Left ventricle myocardium inferior (tissue), 1 donor: ENCODE results near the gene DEFB127. TPM values are rescaled to one million over a fixed set of nuclear protein-coding genes. Genes with fewer than 3 reads are reported as not detected.

Experiments
- DNase-seq: peaks from one replicate; pipeline ENCODE4 v3.0.0-alpha.2; 2020
- H3K27ac ChIP-seq: fragments of 200-600 bp; replicated peaks from 2 replicates; pipeline ENCODE4 v1.8.0; 2021
- H3K27me3 ChIP-seq: fragments of 200-600 bp; 2 replicates; pipeline ENCODE4 v1.8.0; 2021; ENCODE audit warnings: low read depth
- H3K36me3 ChIP-seq: fragments of 200-600 bp; 2 replicates; pipeline ENCODE4 v1.8.0; 2021
- H3K4me1 ChIP-seq: fragments of 200-600 bp; 2 replicates; pipeline ENCODE4 v1.8.0; 2021
- H3K4me3 ChIP-seq: fragments of 200-600 bp; 2 replicates; pipeline ENCODE4 v1.8.0; 2021; ENCODE audit warnings: mild to moderate bottlenecking, moderate library complexity
- H3K9me3 ChIP-seq: fragments of 200-600 bp; replicated peaks from 2 replicates; pipeline ENCODE4 v1.8.0; 2021
- intact Hi-C: fragments of 100-400 bp; cut with micrococcal nuclease; formaldehyde crosslinking; loops from one replicate; pipeline ENCODE4 v1.11.0; 2022
- total RNA-seq: library from RNA; stranded (reverse); fragmentation: NEBNext Ultra II Directional; extraction: Animal tissue kit (Norgen Biotek cat#: 25700); gene quantifications from one replicate; pipeline ENCODE4 v1.2.1, GENCODE V29; 2021
- TF ChIP-seq, protein P1 (sequence below): fragments of 200-600 bp; IDR thresholded peaks from 2 replicates; pipeline ENCODE4 v1.8.0; 2021; ENCODE audit warnings: antibody characterized with exemption, mild to moderate bottlenecking, borderline replicate concordance
- donor health status: DM: no; HTN: yes; CAD: no; lungs with severe emphysema.

Gene DEFB127
- total RNA-seq, 1 donor from 2014 or later = not detected

DNA sequence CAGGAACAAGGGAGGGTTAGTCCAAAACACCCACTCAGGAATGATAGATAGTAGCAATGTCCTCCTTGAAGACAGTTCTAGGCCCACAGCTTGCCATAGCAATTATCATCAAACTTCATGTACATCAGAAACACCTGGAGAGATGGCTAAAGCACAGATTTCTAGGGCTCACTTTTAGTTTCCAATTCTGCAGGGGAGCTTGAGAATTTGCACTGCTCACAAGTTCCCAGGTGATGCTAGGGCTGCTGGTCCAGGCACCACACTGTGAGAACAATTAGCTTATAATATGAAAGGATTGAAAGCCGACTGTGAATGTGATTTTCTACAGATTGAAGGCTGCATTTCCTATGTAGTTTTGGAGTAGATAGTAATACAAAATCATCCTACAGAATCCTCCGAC, 11.4 kb upstream of the DEFB127 start:
- intact Hi-C loops = no loop called here
- no peaks in the 10 kb centered on the region for H3K36me3 ChIP-seq
- TF ChIP-seq, protein P1, sequence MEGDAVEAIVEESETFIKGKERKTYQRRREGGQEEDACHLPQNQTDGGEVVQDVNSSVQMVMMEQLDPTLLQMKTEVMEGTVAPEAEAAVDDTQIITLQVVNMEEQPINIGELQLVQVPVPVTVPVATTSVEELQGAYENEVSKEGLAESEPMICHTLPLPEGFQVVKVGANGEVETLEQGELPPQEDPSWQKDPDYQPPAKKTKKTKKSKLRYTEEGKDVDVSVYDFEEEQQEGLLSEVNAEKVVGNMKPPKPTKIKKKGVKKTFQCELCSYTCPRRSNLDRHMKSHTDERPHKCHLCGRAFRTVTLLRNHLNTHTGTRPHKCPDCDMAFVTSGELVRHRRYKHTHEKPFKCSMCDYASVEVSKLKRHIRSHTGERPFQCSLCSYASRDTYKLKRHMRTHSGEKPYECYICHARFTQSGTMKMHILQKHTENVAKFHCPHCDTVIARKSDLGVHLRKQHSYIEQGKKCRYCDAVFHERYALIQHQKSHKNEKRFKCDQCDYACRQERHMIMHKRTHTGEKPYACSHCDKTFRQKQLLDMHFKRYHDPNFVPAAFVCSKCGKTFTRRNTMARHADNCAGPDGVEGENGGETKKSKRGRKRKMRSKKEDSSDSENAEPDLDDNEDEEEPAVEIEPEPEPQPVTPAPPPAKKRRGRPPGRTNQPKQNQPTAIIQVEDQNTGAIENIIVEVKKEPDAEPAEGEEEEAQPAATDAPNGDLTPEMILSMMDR = no peak
- peaks cover 69% of the 10 kb centered on the region for H3K27me3 ChIP-seq
- H3K4me1 ChIP-seq = no peaks in the 10 kb centered on the region
- H3K27ac ChIP-seq = no peak overlapping the region
- no peak for DNase-seq
- H3K9me3 ChIP-seq = no peaks in the 10 kb centered on the region
- H3K4me3 ChIP-seq = no peak overlapping the region

GRCh38 chr20:152131-152530, 5.1 kb upstream of the DEFB127 start:
- intact Hi-C loops = no loop called here
- H3K4me3 ChIP-seq = no peak overlapping the region
- H3K4me1 ChIP-seq = no peaks in the 10 kb centered on the region

DNA sequence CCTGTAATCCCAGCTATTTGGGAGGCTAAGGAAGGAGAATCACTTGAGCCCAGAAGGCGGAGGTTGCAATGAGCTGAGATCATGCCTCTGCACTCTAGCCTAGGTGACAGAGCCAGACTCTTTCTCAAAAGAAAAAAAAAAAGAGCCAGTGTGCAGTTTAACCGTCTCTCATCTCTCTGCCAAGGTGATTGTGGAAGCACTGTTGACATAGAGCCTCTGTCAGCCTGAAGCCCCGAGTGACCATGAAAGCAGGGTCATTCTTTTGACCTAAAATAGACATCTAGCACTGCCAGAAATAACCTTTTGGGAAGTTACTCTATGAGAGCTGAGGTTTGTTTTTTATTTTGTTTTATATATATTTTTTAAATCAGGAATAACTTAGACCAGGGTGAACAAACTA, 7.4 kb downstream of the DEFB127 start:
- TF ChIP-seq, protein P1 = no peak
- Histone ChIP-seq H3K9me3 (no peaks in the 10 kb centered on the region), H3K4me3 (no peak overlapping the region), H3K27me3 (peaks cover 4% of the 10 kb centered on the region), H3K4me1 (no peaks in the 10 kb centered on the region), H3K36me3 (no peaks in the 10 kb centered on the region), H3K27ac (no peak overlapping the region)
- intact Hi-C loops = no loop called here
- DNase-seq = no peak

More at GRCh38 chr20:152131-152530, 5.1 kb upstream of the DEFB127 start:
- Histone ChIP-seq H3K9me3 (no peaks in the 10 kb centered on the region), H3K27ac (no peak overlapping the region), H3K36me3 (no peaks in the 10 kb centered on the region), H3K27me3 (peaks cover 50% of the 10 kb centered on the region)
- DNase-seq = no peak
- TF ChIP-seq, protein P1 = no peak

DNA sequence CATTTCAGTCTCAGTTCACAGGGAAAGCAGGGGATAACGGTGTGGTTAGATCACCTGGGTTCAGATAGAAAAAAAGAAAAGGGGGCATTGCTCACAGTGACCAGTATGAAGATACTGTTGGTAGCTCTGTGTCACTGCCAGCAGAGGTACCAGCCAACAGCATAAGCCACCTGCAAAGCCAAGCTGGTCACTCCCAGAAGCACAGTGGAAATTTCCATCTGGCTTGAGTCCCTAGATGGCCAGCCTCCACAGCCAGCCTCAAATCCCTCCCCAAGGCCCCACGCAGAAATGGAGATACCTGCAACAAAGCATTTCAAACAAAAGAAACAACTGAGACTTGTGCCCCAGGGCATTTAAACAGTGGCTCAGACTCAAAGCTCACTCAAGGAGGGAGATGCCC, 11.6 kb downstream of the DEFB127 start:
- no peaks in the 10 kb centered on the region for H3K9me3 ChIP-seq
- no peak overlapping the region for H3K4me3 ChIP-seq
- H3K27me3 ChIP-seq = peaks cover 5% of the 10 kb centered on the region
- intact Hi-C loops = no loop called here
- TF ChIP-seq, protein P1 = no peak
- no peaks in the 10 kb centered on the region for H3K4me1 ChIP-seq
- H3K27ac ChIP-seq = no peak overlapping the region
- no peaks in the 10 kb centered on the region for H3K36me3 ChIP-seq
- no peak for DNase-seq

DNA sequence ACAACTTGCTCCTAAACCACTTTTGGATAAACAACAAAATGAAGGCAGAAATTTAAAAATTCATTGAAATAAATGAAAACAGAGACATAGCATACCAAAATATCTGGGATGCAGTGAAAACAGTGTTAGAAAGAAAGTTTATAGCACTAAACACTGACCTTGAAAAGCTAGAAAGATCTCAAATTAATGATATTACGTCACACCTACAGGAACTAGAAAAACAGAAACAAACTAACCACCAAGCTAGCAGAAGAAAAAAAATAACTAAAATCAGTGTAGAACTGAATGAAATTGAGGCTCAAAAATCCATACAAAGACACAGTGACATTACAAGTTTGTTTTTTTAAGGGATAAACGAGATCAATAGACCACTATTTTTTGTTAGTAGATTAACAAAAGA, 27.0 kb downstream of the DEFB127 start:
- no peak overlapping the region for H3K27ac ChIP-seq
- intact Hi-C loops = no loop called here
- no peak overlapping the region for H3K4me3 ChIP-seq
- H3K4me1 ChIP-seq = no peaks in the 10 kb centered on the region
- TF ChIP-seq, protein P1 = no peak
- DNase-seq = no peak
- no peaks in the 10 kb centered on the region for H3K36me3 ChIP-seq
- peaks cover 25% of the 10 kb centered on the region for H3K27me3 ChIP-seq
- H3K9me3 ChIP-seq = peaks cover 19% of the 10 kb centered on the region

GRCh38 chr20:187733-188132, 30.5 kb downstream of the DEFB127 start:
- H3K27me3 ChIP-seq = peaks cover 20% of the 10 kb centered on the region
- intact Hi-C loops = no loop called here
- H3K4me3 ChIP-seq = no peak overlapping the region
- H3K36me3 ChIP-seq = no peaks in the 10 kb centered on the region
- H3K9me3 ChIP-seq = peaks cover 27% of the 10 kb centered on the region
- no peak overlapping the region for H3K27ac ChIP-seq
- TF ChIP-seq, protein P1 = no peak
- no peak for DNase-seq
- no peaks in the 10 kb centered on the region for H3K4me1 ChIP-seq
